Astrocyte of the hippocampus (primary cell): Measurements from ENCODE around the gene PRSS2.

Experiments
- DNase-seq: peaks from one replicate; pipeline ENCODE4 v3.0.0; 2011; ENCODE audit warnings: low read depth, low spot score

The PRSS2 gene

DNA sequence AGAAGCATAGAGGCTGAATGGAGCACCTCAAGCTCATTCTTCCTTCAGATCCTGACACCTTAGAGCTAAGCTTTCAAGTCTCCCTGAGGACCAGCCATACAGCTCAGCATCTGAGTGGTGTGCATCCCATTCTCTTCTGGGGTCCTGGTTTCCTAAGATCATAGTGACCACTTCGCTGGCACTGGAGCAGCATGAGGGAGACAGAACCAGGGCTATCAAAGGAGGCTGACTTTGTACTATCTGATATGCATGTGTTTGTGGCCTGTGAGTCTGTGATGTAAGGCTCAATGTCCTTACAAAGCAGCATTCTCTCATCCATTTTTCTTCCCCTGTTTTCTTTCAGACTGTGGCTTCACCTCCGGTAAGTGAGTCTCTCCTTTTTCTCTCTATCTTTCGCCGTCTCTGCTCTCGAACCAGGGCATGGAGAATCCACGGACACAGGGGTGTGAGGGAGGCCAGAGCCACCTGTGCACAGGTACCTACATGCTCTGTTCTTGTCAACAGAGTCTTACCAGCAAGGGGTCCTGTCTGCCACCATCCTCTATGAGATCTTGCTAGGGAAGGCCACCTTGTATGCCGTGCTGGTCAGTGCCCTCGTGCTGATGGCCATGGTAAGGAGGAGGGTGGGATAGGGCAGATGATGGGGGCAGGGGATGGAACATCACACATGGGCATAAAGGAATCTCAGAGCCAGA lies 31.0 kb downstream of the PRSS2 start:
- no peak for DNase-seq

DNA sequence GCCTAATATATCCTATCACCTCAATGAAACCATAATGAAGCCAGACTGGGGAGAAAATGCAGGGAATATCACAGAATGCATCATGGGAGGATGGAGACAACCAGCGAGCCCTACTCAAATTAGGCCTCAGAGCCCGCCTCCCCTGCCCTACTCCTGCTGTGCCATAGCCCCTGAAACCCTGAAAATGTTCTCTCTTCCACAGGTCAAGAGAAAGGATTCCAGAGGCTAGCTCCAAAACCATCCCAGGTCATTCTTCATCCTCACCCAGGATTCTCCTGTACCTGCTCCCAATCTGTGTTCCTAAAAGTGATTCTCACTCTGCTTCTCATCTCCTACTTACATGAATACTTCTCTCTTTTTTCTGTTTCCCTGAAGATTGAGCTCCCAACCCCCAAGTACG lies 31.5 kb downstream of the PRSS2 start:
- DNase-seq: no peak

DNA sequence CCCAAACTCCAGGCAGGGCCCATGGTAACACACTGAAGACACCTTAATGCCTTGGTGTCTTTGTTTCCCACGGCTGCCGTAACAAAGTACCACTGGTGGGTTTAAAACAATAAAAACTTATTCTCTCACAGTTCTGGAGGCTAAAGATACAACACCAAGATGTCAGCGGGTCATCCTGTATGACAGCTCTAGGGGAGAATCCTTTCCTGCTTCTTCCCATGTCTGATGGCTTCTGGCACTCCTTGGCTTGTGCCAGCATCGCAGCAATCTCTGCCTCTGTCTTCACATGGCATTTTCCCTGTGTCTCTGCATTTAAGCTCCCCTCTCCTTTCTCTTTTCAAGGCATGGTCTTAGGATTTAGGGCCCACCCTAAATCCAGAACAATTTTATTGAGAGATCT lies 33.1 kb downstream of the PRSS2 start:
- DNase-seq: no peak

DNA sequence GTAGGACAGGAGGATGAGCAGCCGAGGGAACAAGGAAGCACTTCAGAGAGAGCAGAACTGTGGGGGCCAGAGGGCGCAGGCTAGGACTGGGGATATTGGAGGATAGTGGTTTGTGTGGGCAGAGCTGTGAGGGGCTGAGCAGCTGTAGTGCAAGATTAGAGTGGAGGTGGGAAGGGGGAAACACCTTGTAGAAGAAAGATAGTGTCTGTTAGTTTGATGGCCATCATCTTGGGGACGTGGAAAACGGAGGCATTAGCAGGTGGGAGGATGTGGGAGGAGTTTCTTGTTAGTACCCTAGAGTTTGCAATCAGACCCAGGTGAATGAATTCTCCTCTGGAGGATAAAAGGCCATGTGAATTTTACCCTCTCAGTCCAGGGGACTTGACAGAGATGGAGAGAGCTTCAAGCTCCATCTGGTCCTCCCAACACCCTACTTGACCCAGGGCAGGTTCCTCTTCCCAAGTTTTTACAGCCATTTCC lies 34.0 kb downstream of the PRSS2 start:
- DNase-seq: no peak

DNA sequence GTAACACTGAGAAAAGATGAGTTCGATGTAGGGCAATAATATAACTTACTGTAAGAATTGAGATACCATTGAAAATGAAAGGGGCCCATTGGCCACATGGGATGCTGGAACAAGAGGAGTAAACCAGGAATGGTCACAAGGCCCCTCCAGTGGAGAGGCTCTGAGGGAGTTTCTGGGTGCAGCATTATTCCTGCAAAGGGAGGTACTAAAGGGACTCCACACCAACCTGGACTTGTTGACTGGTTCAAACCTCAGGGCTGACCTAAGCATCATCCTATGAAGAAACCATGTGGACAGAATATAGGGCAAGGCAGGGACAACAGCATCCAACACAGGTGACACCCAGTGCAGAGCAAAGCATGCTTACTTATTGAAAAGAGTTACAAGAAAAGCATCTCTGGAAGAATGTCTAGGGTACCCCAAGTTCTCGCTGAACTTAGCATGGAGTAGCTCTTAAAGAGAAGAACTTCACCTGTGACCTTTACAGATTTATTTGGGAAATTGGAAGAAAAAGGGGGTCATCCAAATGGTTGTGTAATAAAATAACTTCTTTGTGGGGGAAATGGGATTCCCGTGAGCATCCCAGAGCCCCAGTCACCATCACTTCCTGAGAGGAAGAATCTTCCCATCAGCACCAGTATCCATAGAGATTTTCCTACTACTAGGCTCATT lies 34.7 kb downstream of the PRSS2 start:
- DNase-seq: no peak

DNA sequence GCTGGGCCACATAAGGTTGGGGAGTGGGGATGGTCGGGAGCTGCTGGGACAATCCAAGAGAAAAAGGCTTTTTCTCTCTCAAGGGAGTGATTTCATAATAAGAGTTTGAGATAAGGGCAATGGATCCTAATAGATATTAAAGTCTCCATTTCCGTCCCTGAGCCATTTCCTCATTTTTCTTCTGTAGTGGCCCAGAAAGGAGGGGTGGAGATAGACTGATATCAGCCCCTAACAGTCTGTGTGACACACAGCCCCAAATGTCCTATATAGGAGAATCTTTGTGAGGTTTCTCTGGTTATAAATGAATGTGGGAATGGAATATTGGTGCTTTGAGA lies 35.2 kb downstream of the PRSS2 start:
- no peak for DNase-seq

DNA sequence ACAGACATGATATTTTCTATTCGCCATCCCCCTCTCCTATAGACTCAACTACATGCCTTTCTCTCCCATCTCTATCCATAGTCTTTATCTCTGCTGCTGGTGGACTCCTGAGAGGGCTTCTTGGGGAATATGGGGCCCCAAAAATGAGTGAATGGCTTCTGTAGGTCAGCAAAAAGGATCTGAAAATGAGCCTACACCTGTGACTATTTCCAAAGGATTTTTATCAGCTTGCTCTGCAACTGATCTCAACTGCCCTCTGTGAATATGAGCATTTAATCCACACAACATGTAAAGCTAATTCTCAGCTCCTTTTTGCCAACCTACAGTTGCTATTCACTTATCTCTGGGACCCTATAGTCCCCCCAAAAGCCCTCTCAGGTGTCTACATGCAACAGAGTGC lies 36.2 kb downstream of the PRSS2 start:
- DNase-seq: no peak

DNA sequence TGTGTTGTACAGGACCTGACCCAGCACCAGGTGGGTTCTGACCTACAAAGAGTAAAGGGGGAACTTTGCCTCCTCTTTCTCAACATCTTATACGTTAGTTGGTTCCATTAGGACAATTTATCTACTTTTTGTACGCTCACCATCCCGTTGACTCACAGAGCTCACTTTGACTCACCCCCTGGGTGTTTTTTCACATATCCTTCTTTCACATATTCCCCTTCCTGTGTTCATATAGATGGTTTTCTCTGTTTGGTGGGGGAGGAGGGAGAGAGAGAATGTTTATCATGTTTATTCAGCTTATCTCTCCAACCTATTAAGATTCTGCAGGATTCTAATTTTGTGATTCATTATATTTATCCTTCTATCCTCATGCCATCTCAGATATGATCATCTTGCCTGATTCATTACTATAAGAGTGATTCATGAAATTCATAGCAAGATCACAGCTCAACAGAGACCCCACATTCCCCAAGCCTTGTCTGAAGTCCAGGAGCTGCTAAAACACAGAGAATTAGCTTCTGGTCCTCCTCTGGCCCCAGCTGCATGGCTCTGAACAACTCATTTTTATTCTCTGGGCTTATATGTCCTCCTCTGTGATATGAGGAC lies 37.2 kb downstream of the PRSS2 start:
- DNase-seq: no peak

DNA sequence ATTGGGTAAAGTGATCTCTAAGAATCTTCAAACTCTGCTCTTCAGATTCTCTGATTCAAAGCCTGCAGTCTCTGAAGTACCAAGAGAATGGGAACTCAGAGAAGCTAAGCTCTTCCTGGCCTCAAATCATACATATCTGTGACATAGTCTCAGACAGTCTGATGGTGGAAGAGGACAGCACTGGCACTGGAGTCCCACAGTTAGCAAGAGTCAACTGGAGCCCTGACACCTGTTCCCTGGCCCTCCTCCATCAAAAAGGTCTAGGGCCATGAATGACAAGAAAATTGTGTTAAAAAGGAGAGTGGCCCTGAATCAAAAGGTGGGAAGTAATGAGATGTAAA lies 37.7 kb downstream of the PRSS2 start:
- no peak for DNase-seq

DNA sequence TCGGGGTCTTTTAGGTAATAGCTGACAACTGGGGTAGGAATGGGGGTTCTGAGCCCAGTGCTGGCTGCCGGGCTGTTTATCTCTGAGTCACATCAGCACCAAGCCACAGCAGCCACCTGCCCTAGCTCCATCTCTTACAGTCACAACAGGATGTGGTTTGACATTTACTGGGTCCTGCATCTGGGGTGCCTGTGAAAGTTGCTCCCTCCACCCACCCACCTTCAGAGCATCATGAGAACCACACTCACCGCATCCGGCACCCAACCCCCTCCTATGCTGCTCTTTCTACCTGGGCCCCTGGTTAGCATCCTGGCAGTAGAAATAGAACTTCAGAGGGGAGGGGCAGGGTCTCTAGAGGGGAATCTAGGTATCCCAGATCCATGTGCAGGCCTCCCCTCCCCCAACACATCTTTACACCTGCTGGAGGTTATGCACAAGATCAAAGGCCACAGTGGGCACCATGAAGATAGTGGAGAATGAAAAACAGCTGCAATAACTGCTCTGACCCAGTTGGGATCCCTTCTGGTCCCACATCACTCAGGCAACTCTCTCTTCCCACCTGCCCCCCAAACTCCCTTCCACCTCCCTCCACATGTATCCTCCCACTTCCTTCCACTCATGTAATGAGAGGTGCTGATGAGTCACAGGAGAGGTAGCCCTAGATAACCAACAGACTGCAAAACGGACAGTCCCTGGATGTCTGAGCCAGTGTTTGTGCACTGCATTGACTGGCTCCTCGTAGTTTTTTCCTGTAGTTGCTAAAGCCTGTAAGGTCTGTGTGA lies 38.2 kb downstream of the PRSS2 start:
- DNase-seq: no peak

DNA sequence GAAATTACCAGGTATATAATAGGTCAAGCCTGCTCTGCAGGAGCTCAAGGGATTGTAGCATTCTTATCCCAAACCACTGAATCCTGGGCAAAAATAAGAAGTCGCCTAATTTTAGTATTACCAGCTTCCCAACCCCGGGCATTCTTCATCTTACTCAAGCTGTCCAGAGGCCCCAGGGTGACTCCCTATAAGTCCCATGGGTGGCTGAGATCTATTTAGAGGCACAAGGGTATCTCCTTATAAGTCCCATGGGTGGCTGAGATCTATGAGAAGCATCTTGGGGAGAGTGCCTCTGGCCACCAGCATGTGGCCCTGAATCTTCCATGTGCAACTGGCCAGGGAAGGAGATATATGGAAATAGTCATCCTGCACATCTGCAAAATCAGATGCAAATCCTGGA lies 38.9 kb downstream of the PRSS2 start:
- no peak for DNase-seq

DNA sequence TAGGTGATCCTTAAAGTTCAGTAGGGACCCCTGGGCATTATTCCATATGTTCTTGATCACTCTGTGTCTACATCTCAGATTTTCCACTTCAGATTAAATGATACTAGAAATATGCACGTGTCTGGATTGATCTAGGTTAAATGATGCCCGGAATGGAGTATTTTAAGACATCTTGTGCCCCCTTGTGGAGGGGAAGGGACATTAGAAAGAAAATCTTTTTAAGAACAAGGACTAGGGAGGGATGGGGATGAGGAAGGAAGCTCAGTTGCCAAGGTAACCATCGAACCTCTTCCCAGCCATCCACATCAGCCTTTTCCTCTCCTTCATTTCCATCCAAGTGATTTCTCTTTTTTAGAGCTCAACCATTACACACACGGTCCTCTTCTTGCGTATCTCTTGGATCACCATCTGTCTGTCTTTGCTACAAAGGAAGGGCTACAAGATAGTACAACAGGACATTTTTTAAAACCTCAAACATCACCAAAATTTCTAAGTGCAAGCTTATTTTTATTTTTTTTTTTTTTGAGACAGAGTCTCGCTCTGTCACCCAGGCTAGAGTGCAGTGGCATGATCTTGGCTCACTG lies 40.5 kb downstream of the PRSS2 start:
- DNase-seq: peak; percentile 51

DNA sequence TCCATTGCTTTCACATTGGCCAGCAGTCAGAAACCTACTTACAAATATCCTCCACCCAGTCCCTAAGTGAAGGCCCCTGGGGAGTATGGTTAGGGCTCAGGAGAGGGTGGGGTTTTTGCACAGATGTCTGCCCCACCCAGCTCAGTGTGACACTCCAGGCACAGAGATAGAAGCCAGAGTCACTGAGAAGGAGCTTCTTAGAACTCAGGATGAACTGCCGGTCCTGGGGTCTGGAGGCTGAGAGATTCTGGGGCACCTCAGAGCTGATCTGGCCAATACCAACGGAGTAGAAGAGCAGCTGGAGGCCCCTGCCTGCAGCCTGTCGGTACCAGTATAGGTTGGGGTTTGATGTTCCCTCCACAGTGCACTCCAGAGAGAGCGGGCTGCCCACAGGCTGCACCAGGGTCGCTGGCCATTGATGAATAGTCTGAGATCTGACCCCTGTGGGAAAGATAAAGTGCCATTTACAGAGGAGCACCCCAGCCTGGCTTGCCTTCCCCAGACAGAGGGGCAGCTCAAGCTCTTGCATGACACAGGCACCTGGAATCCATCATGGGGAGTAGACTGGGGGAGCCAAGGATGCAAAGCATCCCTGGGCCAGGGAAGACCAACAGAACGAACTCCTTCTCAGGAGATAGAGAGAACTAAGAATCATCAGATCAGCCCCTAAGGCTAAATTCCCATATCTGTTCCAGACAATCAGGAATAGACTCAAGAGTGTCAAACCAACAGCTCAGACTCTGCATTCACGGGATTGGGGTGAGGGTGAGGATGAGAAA lies 41.9 kb downstream of the PRSS2 start:
- no peak for DNase-seq

DNA sequence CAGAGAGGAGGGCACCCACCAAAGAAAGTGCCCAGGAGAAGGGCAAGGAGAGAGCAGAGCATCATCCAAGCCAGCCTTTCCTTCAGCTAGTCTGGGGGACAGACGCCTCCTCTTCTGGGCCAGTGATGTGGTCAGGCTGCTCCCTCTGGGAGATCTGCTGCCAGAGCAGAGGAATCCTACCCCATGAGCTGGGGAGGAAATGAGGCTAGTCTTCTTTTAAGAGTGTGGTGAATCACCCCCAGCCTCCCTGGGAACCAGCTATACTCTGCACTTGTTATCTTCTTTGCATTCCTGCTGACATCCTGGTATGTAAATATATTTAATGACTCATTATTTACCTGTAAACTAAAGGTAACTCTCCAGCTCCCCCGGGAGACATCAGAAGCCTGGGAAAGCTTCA lies 42.5 kb downstream of the PRSS2 start:
- DNase-seq: peak; percentile 41

DNA sequence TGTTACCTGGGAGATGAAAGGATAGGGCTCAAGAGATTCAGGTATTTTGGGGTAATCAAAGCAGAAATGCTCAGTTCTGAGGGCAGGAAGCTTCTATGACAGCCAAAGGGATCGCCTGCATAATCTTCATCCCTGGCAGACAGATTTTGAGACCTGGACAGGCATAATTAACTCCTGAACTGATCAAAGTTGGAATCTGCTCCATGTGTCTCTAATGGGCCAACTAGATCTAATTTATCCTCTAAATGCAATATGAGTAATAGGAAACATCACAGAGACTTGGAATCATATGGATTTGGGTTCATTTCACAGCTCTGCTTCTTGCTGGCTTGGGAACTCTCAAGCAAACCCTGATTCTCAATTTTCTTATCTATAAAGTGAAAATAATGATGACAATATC lies 42.9 kb downstream of the PRSS2 start:
- DNase-seq: no peak

DNA sequence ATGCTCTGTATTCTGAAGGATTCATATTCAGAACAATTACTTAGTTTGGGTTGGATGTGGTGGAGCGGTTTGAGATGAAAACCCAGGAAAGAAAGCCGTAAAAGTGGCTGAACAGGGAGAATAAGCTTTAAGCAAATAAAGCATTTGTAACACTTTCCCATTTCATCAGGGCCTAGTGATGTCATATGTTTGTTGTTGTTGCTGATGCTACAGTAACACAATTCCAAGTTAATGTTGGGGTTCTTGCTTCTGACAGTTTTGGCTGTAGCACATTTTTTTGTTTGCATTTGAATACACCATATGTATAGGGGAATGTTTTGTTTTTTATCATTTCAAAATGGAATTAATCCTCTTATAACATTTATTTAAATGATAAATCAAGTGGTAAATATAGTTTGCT lies 43.7 kb downstream of the PRSS2 start:
- DNase-seq: no peak

DNA sequence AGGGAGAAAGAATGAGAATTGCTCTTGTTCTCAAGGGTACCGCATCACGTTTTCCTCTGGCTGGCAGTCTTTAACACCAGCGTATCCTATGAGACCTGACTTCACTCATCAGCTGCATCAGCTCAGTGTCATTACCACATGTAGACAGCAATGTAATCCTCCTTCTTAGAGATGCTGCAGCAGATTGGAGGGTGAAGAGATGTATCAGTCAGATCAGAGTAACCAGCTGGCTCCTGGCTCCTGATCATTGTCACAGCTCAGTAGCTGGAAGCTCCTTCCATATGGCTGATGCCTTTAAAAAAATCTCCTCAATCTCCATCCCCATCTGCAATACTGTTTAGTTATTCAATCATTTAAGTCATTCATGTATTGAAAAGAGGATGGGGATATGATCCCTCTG lies 44.4 kb downstream of the PRSS2 start:
- no peak for DNase-seq

DNA sequence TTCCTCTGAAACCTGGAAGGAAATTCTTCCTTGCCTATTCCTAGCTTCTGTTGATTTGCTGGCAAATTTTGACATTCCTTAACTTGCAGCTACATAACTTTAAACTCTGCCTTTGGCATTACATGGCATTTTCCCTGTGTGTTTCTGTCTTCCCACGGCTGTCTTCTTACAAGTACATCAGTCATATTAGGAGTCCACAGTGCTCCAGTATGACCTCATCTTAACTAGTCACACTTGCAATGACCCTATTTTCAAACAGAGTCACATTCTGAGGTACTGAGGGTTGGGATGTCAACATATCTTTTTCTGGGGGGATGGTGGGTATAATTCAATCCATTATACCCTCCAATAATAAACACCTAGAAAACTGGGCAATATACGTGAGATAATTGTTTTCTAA lies 46.7 kb downstream of the PRSS2 start:
- DNase-seq: no peak

DNA sequence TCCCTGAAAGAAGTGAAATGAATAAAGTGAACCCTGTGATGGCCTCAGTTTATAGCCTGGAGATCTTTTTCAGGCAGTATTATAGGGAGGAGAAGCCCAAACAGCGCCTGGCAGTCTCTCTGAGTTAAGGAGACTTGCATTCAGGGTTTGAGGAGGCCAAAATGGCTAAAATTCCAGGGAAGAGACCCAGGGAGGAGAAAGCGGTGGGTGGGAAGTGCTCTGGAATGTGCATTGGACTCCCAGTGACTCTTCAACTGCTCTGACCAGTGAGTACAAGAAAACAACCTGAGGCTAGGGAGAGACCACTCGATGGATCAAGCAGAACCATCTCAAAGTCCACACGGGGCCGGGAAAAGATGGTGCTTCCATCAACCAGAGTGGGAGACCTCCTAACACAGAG lies 48.8 kb downstream of the PRSS2 start:
- DNase-seq: no peak

DNA sequence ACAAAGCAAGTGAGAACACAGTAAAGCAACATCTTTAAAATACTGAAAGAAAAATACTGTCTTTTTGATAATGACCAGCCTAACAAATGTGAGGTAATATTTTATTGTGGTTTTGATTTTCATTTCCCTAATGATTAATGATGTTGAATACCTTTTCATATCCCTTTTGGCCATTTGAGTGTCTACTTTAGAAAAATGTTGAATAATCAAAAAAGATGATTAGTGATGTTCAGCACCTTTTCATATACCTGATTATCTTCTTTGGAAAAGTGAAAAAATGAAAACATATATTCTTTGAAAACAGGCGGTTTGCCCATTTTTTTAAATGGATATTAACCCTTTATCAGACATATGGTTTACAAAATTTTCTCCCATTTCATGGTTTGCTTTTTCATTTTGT lies 51.9 kb downstream of the PRSS2 start:
- no peak for DNase-seq
